ENCODE measurements around the gene PAPPA. TPM values are rescaled to one million over a fixed set of nuclear protein-coding genes. Genes with fewer than 3 reads are reported as not detected.

The PAPPA gene
- total RNA-seq, 2 experiments from 2014 or later, result not detected

DNA sequence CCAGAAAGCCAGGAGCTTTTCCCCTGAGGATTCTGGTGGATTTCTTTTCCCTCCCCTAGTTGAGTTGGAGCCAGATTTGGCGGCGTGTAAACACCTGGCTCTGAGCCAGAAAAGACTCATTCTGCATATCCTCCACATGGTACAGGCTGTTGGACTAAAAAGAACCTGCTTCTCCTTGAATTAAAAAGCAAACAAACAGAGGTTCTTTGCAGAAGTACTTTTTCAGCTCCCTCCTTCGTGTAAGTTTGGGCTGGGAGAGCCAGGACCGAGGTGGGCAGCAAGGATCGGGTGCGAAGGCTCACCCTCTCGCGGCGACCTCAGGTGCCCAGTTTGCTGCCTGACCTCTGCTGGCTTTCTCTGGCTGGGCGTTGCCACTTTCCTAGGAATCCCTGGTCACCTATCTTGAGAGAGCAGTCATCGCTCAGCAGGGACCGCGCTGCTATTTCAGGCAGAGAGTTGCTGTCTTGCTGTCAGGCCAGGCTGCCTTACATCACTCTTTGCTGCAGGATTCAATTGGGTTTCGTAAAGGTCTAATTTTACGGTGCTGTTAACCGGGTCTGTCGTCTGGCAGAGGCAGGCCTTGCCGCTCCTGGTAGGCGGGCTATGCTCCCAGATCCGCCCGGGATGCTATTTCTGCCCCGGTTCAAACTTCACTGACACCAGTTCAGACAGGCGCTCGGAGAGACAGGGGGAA lies 3.2 kb downstream of the PAPPA start:
- no peak overlapping the region for H3K27ac ChIP-seq (ENCODE audit: low read depth, low read length, poor library complexity, severe bottlenecking)
- intact Hi-C loops (cut with micrococcal nuclease; ENCODE audit: unreplicated experiment), result loop anchor here (5.0 kb wide), 1 partner anchor 506 kb away; no protein-coding TSS in a partner anchor
- H3K4me3 ChIP-seq (ENCODE audit: low read depth, low read length, poor library complexity, severe bottlenecking), result no peak overlapping the region
- no peak overlapping the region for H2AFZ ChIP-seq (ENCODE audit: low read length)
- H3K36me3 ChIP-seq (ENCODE audit: insufficient read depth, low read length), result no peaks in the 10 kb centered on the region
- H3K79me2 ChIP-seq (ENCODE audit: insufficient read depth, low read depth, low read length), result no peaks in the 10 kb centered on the region
- H3K9me3 ChIP-seq (ENCODE audit: low read length), result no peaks in the 10 kb centered on the region
- POLR2A ChIA-PET, result no interaction called here
- no peaks in the 10 kb centered on the region for H4K20me1 ChIP-seq (ENCODE audit: insufficient read depth, low read length)
- CTCF ChIA-PET (ENCODE audit: unreplicated experiment), result no interaction called here
- H3K4me2 ChIP-seq (ENCODE audit: low read length), result no peak overlapping the region
- BruUV-seq (replicated peaks), result no TSS peak
- no peak for TF ChIP-seq CTCF (conservative IDR thresholded peaks at IDR 0.05; ENCODE audit: low read length)
- TF ChIP-seq EZH2phosphoT487 (IDR thresholded peaks at IDR 0.05; ENCODE audit: borderline replicate concordance, low read depth, low read length), result no peak
- DNase-seq (ENCODE audit: low spot score), result no peak
- H3K4me1 ChIP-seq (ENCODE audit: insufficient read depth, low read length, poor library complexity, severe bottlenecking), result no peaks in the 10 kb centered on the region
- no peaks in the 10 kb centered on the region for H3K9me2 ChIP-seq (ENCODE audit: insufficient read depth, low read length)

- Histone ChIP-seq H3K9me2 (ENCODE audit: insufficient read depth, low read length) (no peaks in the 10 kb centered on the region), H3K4me1 (ENCODE audit: insufficient read depth, low read length, poor library complexity, severe bottlenecking) (no peaks in the 10 kb centered on the region), H3K4me2 (ENCODE audit: low read length) (no peak overlapping the region), H3K4me3 (ENCODE audit: low read depth, low read length, poor library complexity, severe bottlenecking) (no peak overlapping the region), H2AFZ (ENCODE audit: low read length) (no peak overlapping the region), H4K20me1 (ENCODE audit: insufficient read depth, low read length) (no peaks in the 10 kb centered on the region), H3K36me3 (ENCODE audit: insufficient read depth, low read length) (no peaks in the 10 kb centered on the region), H3K79me2 (ENCODE audit: insufficient read depth, low read depth, low read length) (no peaks in the 10 kb centered on the region), H3K27ac (ENCODE audit: low read depth, low read length, poor library complexity, severe bottlenecking) (no peak overlapping the region), H3K9me3 (ENCODE audit: low read length) (no peaks in the 10 kb centered on the region)
- BruUV-seq (replicated peaks), result no TSS peak
- TF ChIP-seq CTCF (conservative IDR thresholded peaks at IDR 0.05; ENCODE audit: low read length) (no peak), EZH2phosphoT487 (IDR thresholded peaks at IDR 0.05; ENCODE audit: borderline replicate concordance, low read depth, low read length) (no peak)
- CTCF ChIA-PET (ENCODE audit: unreplicated experiment), result no interaction called here
- no peak for DNase-seq (ENCODE audit: low spot score)
- intact Hi-C loops (cut with micrococcal nuclease; ENCODE audit: unreplicated experiment), result loop anchor here (5.0 kb wide), 1 partner anchor 505 kb away; no protein-coding TSS in a partner anchor
- POLR2A ChIA-PET, result no interaction called here
Measured at GRCh38 chr9:116157436-116158138, 4.0 kb downstream of the PAPPA start.
